Measurements from ENCODE around the gene SERGEF. TPM values are rescaled to one million over a fixed set of nuclear protein-coding genes. Genes with fewer than 3 reads are reported as not detected.

The SERGEF gene
- polyA plus RNA-seq, 1 donor: 11.9 TPM

- DNase-seq: no peak
Measured at GRCh38 chr11:17951685-17952388, 61.0 kb downstream of the SERGEF start.

- no peak for DNase-seq
Measured at GRCh38 chr11:17950644-17951043, 62.2 kb downstream of the SERGEF start.

GRCh38 chr11:17948296-17948695, 64.6 kb downstream of the SERGEF start:
- DNase-seq: no peak

GRCh38 chr11:17939542-17939941, 73.3 kb downstream of the SERGEF start:
- DNase-seq: no peak

- no peak for DNase-seq
Measured at GRCh38 chr11:17936790-17937189, 76.1 kb downstream of the SERGEF start.

GRCh38 chr11:17934194-17934593, 78.7 kb downstream of the SERGEF start:
- DNase-seq: no peak

GRCh38 chr11:17933708-17934107, 79.1 kb downstream of the SERGEF start:
- no peak for DNase-seq

- no peak for DNase-seq
Measured at GRCh38 chr11:17932472-17932871, 80.4 kb downstream of the SERGEF start.

- no peak for DNase-seq
Measured at GRCh38 chr11:17931595-17931994, 81.3 kb downstream of the SERGEF start.

- DNase-seq: no peak
Measured at GRCh38 chr11:17930544-17931125, 82.2 kb downstream of the SERGEF start.

- no peak for DNase-seq
Measured at GRCh38 chr11:17929171-17929570, 83.7 kb downstream of the SERGEF start.

- no peak for DNase-seq
Measured at GRCh38 chr11:17927681-17928343, 85.0 kb downstream of the SERGEF start.

GRCh38 chr11:17927041-17927440, 85.8 kb downstream of the SERGEF start:
- no peak for DNase-seq

- DNase-seq: no peak
Measured at GRCh38 chr11:17924713-17925112, 88.1 kb downstream of the SERGEF start.

- DNase-seq: no peak
Measured at GRCh38 chr11:17923217-17923616, 89.6 kb downstream of the SERGEF start.

- DNase-seq: no peak
Measured at GRCh38 chr11:17922416-17922788, 90.4 kb downstream of the SERGEF start.

- DNase-seq: no peak
Measured at GRCh38 chr11:17921659-17922415, 91.0 kb downstream of the SERGEF start.

GRCh38 chr11:17918049-17918605, 94.7 kb downstream of the SERGEF start:
- no peak for DNase-seq

- no peak for DNase-seq
Measured at GRCh38 chr11:17917556-17917955, 95.3 kb downstream of the SERGEF start.

GRCh38 chr11:17915500-17916143, 97.2 kb downstream of the SERGEF start:
- DNase-seq: no peak

- DNase-seq: no peak
Measured at GRCh38 chr11:17914957-17915356, 97.9 kb downstream of the SERGEF start.

- no peak for DNase-seq
Measured at GRCh38 chr11:17907046-17907445, 105.8 kb downstream of the SERGEF start.

All from hindlimb muscle (tissue), 1 donor.